ENCODE measurements around the gene NAP1L4. TPM values are rescaled to one million over a fixed set of nuclear protein-coding genes. Genes with fewer than 3 reads are reported as not detected.

Gene NAP1L4
- total RNA-seq, 2 donors from 2014 or later = 62.8 to 83.7 TPM

DNA sequence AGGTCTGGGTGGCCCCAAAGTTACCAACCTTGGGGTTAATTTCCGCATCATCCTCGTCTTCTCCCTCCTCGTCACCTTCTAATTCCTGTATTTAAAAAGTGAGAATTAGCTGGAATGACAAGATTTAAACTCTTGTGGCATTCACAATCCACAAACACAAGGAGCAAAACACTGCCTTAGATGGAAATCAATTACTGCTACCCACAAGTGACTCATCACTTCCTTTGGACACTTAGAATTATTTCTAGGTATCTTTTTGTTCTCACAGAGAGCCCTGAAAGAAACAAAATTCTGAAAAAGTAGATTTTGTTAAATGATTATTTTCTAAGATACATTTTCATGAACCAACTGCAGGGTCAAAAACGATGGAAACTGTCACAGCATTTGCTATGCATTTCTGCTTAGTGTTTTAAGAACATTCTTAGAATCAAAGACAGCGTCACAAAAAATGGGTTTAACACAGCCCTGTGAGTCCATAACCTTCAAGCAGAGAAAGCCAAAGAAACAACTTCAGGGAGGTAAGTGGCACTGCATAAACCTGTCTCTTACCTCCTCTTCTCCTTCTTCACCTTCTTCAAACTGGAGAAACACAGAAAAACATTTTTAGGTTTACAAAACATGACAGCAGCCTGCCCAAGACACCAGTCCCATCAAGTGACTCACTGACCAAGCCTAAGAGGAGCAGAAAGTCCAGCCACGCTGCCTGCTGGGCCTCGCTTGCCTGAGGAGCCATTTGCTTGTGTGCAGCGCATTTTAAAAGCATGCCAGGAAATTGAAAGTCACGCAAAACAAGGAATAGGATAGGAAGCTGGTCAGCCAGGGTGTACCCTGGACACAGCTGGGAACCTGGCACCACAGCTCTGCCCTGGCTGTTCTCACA, 40.7 kb downstream of the NAP1L4 start:
- TF ChIP-seq, protein P1, sequence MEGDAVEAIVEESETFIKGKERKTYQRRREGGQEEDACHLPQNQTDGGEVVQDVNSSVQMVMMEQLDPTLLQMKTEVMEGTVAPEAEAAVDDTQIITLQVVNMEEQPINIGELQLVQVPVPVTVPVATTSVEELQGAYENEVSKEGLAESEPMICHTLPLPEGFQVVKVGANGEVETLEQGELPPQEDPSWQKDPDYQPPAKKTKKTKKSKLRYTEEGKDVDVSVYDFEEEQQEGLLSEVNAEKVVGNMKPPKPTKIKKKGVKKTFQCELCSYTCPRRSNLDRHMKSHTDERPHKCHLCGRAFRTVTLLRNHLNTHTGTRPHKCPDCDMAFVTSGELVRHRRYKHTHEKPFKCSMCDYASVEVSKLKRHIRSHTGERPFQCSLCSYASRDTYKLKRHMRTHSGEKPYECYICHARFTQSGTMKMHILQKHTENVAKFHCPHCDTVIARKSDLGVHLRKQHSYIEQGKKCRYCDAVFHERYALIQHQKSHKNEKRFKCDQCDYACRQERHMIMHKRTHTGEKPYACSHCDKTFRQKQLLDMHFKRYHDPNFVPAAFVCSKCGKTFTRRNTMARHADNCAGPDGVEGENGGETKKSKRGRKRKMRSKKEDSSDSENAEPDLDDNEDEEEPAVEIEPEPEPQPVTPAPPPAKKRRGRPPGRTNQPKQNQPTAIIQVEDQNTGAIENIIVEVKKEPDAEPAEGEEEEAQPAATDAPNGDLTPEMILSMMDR (IDR thresholded peaks at IDR 0.05) = no peak
- H3K27ac ChIP-seq = peak overlapping the region; percentile 22 to 28
- H3K9me3 ChIP-seq = no peaks in the 10 kb centered on the region
- peaks cover 54% of the 10 kb centered on the region for H3K36me3 ChIP-seq
- DNase-seq (ENCODE audit: low spot score) (no peak), ATAC-seq (ENCODE audit: insufficient number of reproducible peaks, low FRiP score, low read depth) (no peak)
- no peaks in the 10 kb centered on the region for H3K27me3 ChIP-seq (replicated peaks; ENCODE audit: insufficient read depth)
- H3K4me1 ChIP-seq (ENCODE audit: control insufficient read depth in 1 of 2, low read depth in 2 of 2) = peaks cover 0 to 14% of the 10 kb centered on the region in 2 donors
- H3K4me3 ChIP-seq = no peak overlapping the region

DNA sequence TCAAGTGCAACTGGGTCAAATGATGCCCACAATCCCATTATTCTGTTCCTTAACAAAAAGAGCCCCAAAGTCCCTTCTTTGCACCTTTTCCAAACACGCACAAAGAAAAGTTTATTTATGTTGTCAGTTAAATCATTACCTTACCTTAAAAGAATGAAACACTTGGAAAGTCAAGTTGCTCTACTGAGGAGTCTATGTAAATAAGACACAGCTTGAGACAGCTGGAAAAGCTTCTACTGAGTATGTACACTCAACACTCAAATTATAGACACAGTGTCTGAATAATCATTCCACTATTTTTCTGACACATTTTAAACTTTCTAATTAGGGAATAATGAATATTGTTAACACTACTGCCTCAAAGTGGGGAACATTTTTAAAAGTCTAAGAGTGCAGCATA, 41.3 kb downstream of the NAP1L4 start:
- H3K9me3 ChIP-seq = no peaks in the 10 kb centered on the region
- no peak overlapping the region for H3K4me3 ChIP-seq
- TF ChIP-seq, protein P1 (IDR thresholded peaks at IDR 0.05) = no peak
- H3K27ac ChIP-seq = peak overlapping the region; percentile 14 to 22
- H3K4me1 ChIP-seq (ENCODE audit: control insufficient read depth in 1 of 2, low read depth in 2 of 2) = peaks cover under 1 to 21% of the 10 kb centered on the region in 2 donors
- no peak for DNase-seq (ENCODE audit: low spot score)
- ATAC-seq (ENCODE audit: insufficient number of reproducible peaks, low FRiP score, low read depth) = no peak
- H3K36me3 ChIP-seq = peaks cover 50% of the 10 kb centered on the region
- H3K27me3 ChIP-seq (replicated peaks; ENCODE audit: insufficient read depth) = no peaks in the 10 kb centered on the region

DNA sequence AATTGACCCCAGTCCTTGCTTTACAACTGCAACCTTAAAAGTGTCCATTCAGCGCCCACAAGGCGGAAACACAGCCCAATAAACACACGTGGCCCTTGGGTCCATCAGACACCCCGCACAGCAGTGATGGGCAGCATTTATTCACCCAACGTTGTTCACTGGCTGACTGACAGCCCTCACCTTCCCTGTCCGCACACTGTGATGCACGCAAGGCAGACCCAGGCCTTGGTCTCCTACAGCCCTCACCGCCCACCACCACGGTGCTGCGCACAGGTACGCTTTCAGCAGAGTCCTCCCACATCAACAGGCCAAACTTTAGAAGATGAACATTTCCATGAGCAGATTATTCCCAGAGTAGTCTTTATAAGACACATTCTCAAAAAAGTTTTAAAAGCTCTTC, 42.2 kb downstream of the NAP1L4 start:
- H3K27ac ChIP-seq = no peak overlapping the region
- peaks cover 6 to 28% of the 10 kb centered on the region in 2 donors for H3K4me1 ChIP-seq (ENCODE audit: control insufficient read depth in 1 of 2, low read depth in 2 of 2)
- TF ChIP-seq, protein P1 (IDR thresholded peaks at IDR 0.05) = no peak
- no peaks in the 10 kb centered on the region for H3K27me3 ChIP-seq (replicated peaks; ENCODE audit: insufficient read depth)
- no peak for ATAC-seq (ENCODE audit: insufficient number of reproducible peaks, low FRiP score, low read depth)
- no peak for DNase-seq (ENCODE audit: low spot score)
- no peak overlapping the region for H3K4me3 ChIP-seq
- no peaks in the 10 kb centered on the region for H3K9me3 ChIP-seq
- peaks cover 43% of the 10 kb centered on the region for H3K36me3 ChIP-seq

- H3K9me3 ChIP-seq = no peaks in the 10 kb centered on the region
- H3K4me1 ChIP-seq (ENCODE audit: control insufficient read depth in 1 of 2, low read depth in 2 of 2) = peaks cover 7 to 33% of the 10 kb centered on the region in 2 donors
- ATAC-seq (ENCODE audit: insufficient number of reproducible peaks, low FRiP score, low read depth) = no peak
- H3K4me3 ChIP-seq = no peak overlapping the region
- no peaks in the 10 kb centered on the region for H3K27me3 ChIP-seq (replicated peaks; ENCODE audit: insufficient read depth)
- TF ChIP-seq, protein P1 (IDR thresholded peaks at IDR 0.05) = no peak
- DNase-seq (ENCODE audit: low spot score) = no peak
- no peak overlapping the region for H3K27ac ChIP-seq
- H3K36me3 ChIP-seq = peaks cover 24% of the 10 kb centered on the region
Measured at GRCh38 chr11:2947744-2948143, 44.4 kb downstream of the NAP1L4 start.

- peak overlapping the region; percentile 66 for H3K4me3 ChIP-seq
- H3K9me3 ChIP-seq = no peaks in the 10 kb centered on the region
- ATAC-seq (ENCODE audit: insufficient number of reproducible peaks, low FRiP score, low read depth) (no peak), DNase-seq (ENCODE audit: low spot score) (no peak)
- H3K27ac ChIP-seq = peak overlapping the region; percentile 25 to 59
- H3K36me3 ChIP-seq = peaks cover 19% of the 10 kb centered on the region
- H3K4me1 ChIP-seq (ENCODE audit: control insufficient read depth in 1 of 2, low read depth in 2 of 2) = peaks cover 9 to 27% of the 10 kb centered on the region in 2 donors
- H3K27me3 ChIP-seq (replicated peaks; ENCODE audit: insufficient read depth) = no peaks in the 10 kb centered on the region
- TF ChIP-seq, protein P1 (IDR thresholded peaks at IDR 0.05) = no peak
Measured at GRCh38 chr11:2945757-2946287, 46.3 kb downstream of the NAP1L4 start.
